Measurements from ENCODE around the gene DARS1.

DNA sequence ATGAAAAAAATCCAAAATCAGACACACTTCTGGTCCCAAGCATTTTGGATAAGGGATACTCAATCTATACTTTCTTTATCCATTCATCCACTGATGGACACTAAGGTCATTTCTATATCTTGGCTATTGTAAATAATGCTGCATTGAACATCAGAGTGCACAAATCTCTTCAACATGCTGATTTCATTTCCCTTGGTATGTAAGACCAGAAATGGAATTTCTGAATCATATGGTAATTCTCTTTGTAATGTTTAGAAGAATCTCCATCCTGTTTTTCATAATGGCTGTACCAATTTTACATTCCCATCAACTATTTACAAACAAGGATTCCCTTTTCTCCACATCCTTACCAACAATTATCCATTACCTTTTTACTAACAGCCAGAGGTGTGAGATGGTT, 75.5 kb downstream of the DARS1 start:
- TF ChIP-seq, protein P1, sequence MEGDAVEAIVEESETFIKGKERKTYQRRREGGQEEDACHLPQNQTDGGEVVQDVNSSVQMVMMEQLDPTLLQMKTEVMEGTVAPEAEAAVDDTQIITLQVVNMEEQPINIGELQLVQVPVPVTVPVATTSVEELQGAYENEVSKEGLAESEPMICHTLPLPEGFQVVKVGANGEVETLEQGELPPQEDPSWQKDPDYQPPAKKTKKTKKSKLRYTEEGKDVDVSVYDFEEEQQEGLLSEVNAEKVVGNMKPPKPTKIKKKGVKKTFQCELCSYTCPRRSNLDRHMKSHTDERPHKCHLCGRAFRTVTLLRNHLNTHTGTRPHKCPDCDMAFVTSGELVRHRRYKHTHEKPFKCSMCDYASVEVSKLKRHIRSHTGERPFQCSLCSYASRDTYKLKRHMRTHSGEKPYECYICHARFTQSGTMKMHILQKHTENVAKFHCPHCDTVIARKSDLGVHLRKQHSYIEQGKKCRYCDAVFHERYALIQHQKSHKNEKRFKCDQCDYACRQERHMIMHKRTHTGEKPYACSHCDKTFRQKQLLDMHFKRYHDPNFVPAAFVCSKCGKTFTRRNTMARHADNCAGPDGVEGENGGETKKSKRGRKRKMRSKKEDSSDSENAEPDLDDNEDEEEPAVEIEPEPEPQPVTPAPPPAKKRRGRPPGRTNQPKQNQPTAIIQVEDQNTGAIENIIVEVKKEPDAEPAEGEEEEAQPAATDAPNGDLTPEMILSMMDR (IDR thresholded peaks at IDR 0.05) = no peak
- TF ChIP-seq POLR2A (IDR thresholded peaks at IDR 0.05) = no peak
